SW 1271 (cell line): ENCODE results near the gene ARL14EPL.
"Not testable (repeated sequence)": the region's sequence is repeated elsewhere in the genome, so short reads cannot be mapped to it uniquely, and the experiment has no call there.

Source experiments
- DNase-seq, 2 experiments: peaks; one replicate each; lab custom pipeline; 2025; lab: John Stamatoyannopoulos, UW

The ARL14EPL gene

GRCh38 chr5:116046823-116047222 lies 14.6 kb downstream of the ARL14EPL start:
- DNase-seq, result no peak

- no peak for DNase-seq
Measured at GRCh38 chr5:116058346-116058936, 26.2 kb downstream of the ARL14EPL start.

DNA sequence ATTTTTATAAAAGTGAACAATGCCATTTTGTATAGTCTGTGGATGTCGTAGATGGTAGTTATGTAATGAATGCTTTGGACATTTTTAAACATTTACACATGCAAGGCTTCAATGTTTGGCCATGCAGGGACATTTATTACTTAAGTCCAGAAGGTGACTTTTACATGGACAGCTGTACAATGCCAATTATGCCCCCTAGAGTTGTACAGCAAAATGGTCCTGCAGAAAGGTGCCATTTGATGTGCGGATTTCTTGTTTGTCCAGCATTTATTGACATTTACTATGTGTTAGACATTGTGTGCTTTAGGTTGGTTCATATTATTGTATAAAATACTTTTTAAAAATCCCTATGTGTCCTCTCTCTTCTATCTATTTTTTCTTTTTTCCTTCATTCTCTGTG lies 30.1 kb downstream of the ARL14EPL start:
- DNase-seq, result no peak

- DNase-seq, result no peak
Measured at GRCh38 chr5:116063950-116064349, 31.7 kb downstream of the ARL14EPL start.

GRCh38 chr5:116068028-116068632 lies 35.9 kb downstream of the ARL14EPL start:
- peak in 1 of 2 experiments; percentile 54 for DNase-seq

GRCh38 chr5:116071211-116071610 lies 38.9 kb downstream of the ARL14EPL start:
- DNase-seq, result no peak

GRCh38 chr5:116075191-116075831 lies 43.0 kb downstream of the ARL14EPL start:
- DNase-seq, result no peak

DNA sequence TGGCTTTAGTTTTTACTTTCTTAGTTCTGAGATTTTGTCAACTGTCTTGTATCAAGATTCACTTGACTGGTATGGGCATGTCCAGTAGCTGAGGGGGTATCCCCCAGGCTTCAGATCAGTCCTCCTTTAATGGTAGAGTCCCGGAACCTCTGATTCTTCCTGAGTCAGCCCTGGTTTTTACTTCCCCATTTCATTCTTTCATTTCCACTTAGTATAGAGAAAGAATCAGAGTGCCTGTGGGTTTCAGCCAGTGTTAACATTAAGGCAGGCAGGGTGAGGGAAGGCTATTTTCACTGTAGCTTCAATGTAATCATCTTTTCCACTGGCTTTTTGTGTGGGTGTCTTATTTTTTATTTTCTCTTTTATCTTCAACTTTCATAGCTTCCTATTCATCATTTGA lies 44.2 kb downstream of the ARL14EPL start:
- DNase-seq, result no peak

DNA sequence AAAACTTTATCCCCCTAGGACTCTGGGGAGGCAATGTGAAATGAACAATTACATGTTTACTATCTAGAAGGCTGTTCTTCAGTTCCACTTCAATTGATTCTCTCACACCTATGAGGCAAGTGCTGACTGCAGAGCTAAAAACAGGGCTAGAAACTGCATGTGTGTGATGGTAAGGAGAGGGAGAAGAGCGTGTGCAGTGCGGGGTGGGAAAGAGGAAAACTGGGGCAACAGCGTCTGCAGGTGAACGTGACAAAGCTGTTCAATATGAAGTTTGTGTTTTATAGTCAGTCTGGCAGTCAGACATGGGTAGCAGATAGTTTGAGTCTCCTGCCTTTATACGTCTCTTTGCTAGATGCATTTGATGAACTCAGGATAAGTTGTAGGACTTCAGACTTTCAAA lies 45.9 kb downstream of the ARL14EPL start:
- no peak for DNase-seq

- DNase-seq, result no peak
Measured at GRCh38 chr5:116084287-116084691, 52.0 kb downstream of the ARL14EPL start.

- DNase-seq, result peak; percentile 55 to 90
Measured at GRCh38 chr5:116084871-116085715, 52.8 kb downstream of the ARL14EPL start, which contains the start of gene COMMD10. Gene COMMD10 (plus strand): TSS chr5:116085025.

DNA sequence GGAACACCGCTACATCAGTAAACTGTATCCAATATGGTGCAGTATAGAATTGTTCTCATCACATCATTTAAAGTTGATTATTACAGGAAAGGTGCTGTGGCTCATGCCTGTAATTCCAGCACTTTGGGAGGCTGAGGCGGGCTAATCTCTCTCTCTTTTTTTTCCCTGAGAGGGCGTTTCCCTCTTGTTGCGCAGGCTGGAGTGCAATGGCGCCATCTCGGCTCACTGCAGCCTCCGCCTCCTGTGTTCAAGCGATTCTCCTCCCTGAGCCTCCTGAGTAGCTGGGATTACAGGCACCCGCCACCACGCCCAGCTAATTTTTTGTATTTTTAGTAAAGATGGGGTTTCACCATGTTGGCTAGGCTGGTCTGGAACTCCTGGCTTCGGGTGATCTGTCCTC lies 54.0 kb downstream of the ARL14EPL start:
- not testable (repeated sequence) for DNase-seq

DNA sequence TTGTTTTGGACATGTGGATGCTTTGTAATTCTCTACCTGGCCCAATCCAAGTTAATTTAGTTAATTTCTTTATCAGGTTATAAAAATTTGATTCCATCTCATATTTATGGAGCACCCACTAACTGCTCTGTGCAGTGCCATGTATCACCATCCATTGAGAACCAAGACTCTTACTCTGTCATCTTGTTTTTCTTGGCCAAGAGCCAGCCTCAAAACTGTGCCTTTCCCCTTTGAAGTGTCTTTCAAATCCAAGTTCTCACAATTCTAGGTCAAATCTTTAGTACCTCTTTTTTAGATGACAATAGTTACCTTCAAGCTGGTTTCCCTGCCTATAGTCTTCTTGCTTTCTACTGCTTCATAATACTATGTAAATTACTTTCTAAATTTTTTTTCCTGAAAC lies 55.8 kb downstream of the ARL14EPL start:
- no peak for DNase-seq

GRCh38 chr5:116090302-116090701 lies 58.0 kb downstream of the ARL14EPL start:
- no peak for DNase-seq

DNA sequence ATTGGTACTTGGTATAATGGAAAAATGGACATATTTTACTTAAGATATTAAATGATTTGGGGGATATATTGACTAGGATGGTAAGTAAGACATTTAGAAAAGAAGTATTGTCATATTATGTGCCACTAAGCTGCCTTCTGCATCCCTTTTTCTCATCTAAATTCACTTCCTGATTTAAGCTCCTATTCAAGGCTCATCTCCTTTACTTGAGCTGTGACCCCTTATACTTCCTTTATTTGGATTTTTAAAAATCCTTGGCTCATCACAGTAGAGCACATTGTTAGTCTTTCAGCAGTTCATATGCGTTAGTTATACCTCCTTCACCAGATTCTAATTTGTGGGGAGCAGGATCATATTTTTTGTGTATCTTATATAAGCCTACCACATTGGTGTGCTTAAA lies 59.1 kb downstream of the ARL14EPL start:
- DNase-seq, result no peak

- no peak for DNase-seq
Measured at GRCh38 chr5:116097301-116097700, 65.0 kb downstream of the ARL14EPL start.

- DNase-seq, result no peak
Measured at GRCh38 chr5:116098998-116099397, 66.7 kb downstream of the ARL14EPL start.

DNA sequence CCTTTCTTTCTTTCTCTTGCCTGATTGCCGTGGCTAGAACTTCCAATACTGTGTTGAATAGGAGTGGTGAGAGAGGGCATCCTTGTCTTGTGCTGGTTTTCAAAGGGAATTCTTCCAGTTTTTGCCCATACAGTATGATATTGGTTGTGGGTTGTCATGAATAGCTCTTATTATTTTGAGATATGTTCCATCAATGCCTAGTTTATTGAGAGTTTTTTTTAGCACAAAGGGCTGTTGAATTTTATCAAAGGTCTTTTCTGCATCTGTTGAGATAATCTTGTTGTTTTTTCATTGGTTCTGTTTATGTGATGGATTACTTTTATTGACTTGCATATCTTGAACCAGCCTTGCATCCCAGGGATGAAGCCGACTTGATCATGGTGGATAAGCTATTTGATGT lies 72.7 kb downstream of the ARL14EPL start:
- DNase-seq, result not testable (repeated sequence)
